ENCODE results near the gene NPVF.

Gene NPVF

GRCh38 chr7:25207887-25208286 lies 20.4 kb downstream of the NPVF start:
- Histone ChIP-seq H3K27ac (ENCODE audit: low read depth, low read length) (no peak overlapping the region), H3K9ac (ENCODE audit: low read length in 5 of 5) (no peak overlapping the region), H3K4me3 (ENCODE audit: low read depth in 1 of 5, low read length in 5 of 5) (no peak overlapping the region), H3K4me1 (ENCODE audit: control insufficient read depth in 5 of 5, insufficient read depth in 5 of 5, low read length in 5 of 5) (no peaks in the 10 kb centered on the region), H3K36me3 (ENCODE audit: control insufficient read depth in 5 of 5, insufficient read depth in 5 of 5, low read length in 5 of 5) (no peaks in the 10 kb centered on the region), H3K27me3 (ENCODE audit: control insufficient read depth in 5 of 5, insufficient read depth in 4 of 5, low read length in 5 of 5) (peaks cover 0 to 4% (median 0%) of the 10 kb centered on the region in 5 donors), H3K9me3 (ENCODE audit: control insufficient read depth in 5 of 5, low read length in 5 of 5) (peaks cover 0 to 7% (median 0%) of the 10 kb centered on the region in 5 donors)

- peaks cover 0 to 4% (median 0%) of the 10 kb centered on the region in 5 donors for H3K27me3 ChIP-seq (ENCODE audit: control insufficient read depth in 5 of 5, insufficient read depth in 4 of 5, low read length in 5 of 5)
- H3K4me3 ChIP-seq (ENCODE audit: low read depth in 1 of 5, low read length in 5 of 5) = no peak overlapping the region
- H3K36me3 ChIP-seq (ENCODE audit: control insufficient read depth in 5 of 5, insufficient read depth in 5 of 5, low read length in 5 of 5) = no peaks in the 10 kb centered on the region
- H3K9ac ChIP-seq (ENCODE audit: low read length in 5 of 5) = no peak overlapping the region
- no peaks in the 10 kb centered on the region for H3K4me1 ChIP-seq (ENCODE audit: control insufficient read depth in 5 of 5, insufficient read depth in 5 of 5, low read length in 5 of 5)
- H3K27ac ChIP-seq (ENCODE audit: low read depth, low read length) = no peak overlapping the region
- peaks cover 0 to 7% (median 0%) of the 10 kb centered on the region in 5 donors for H3K9me3 ChIP-seq (ENCODE audit: control insufficient read depth in 5 of 5, low read length in 5 of 5)
Measured at GRCh38 chr7:25206765-25207164, 21.5 kb downstream of the NPVF start.

- H3K27me3 ChIP-seq (ENCODE audit: control insufficient read depth in 5 of 5, insufficient read depth in 4 of 5, low read length in 5 of 5) = no peaks in the 10 kb centered on the region
- H3K4me3 ChIP-seq (ENCODE audit: low read depth in 1 of 5, low read length in 5 of 5) = no peak overlapping the region
- H3K9me3 ChIP-seq (ENCODE audit: control insufficient read depth in 5 of 5, low read length in 5 of 5) = peaks cover 0 to 8% (median 5%) of the 10 kb centered on the region in 5 donors
- no peak overlapping the region for H3K27ac ChIP-seq (ENCODE audit: low read depth, low read length)
- peaks cover 0 to 7% (median 4%) of the 10 kb centered on the region in 5 donors for H3K4me1 ChIP-seq (ENCODE audit: control insufficient read depth in 5 of 5, insufficient read depth in 5 of 5, low read length in 5 of 5)
- H3K36me3 ChIP-seq (ENCODE audit: control insufficient read depth in 5 of 5, insufficient read depth in 5 of 5, low read length in 5 of 5) = no peaks in the 10 kb centered on the region
- H3K9ac ChIP-seq (ENCODE audit: low read length in 5 of 5) = no peak overlapping the region
Measured at GRCh38 chr7:25196132-25196896, 32.0 kb downstream of the NPVF start.

- H3K9ac ChIP-seq (ENCODE audit: low read length in 5 of 5) = no peak overlapping the region
- peaks cover 0 to 7% (median 4%) of the 10 kb centered on the region in 5 donors for H3K4me1 ChIP-seq (ENCODE audit: control insufficient read depth in 5 of 5, insufficient read depth in 5 of 5, low read length in 5 of 5)
- no peaks in the 10 kb centered on the region for H3K36me3 ChIP-seq (ENCODE audit: control insufficient read depth in 5 of 5, insufficient read depth in 5 of 5, low read length in 5 of 5)
- H3K4me3 ChIP-seq (ENCODE audit: low read depth in 1 of 5, low read length in 5 of 5) = no peak overlapping the region
- H3K27ac ChIP-seq (ENCODE audit: low read depth, low read length) = no peak overlapping the region
- H3K27me3 ChIP-seq (ENCODE audit: control insufficient read depth in 5 of 5, insufficient read depth in 4 of 5, low read length in 5 of 5) = no peaks in the 10 kb centered on the region
- H3K9me3 ChIP-seq (ENCODE audit: control insufficient read depth in 5 of 5, low read length in 5 of 5) = peaks cover 0 to 8% (median 5%) of the 10 kb centered on the region in 5 donors
Measured at GRCh38 chr7:25194036-25194435, 34.2 kb downstream of the NPVF start.

GRCh38 chr7:25192043-25192442 lies 36.2 kb downstream of the NPVF start:
- Histone ChIP-seq H3K27ac (ENCODE audit: low read depth, low read length) (no peak overlapping the region), H3K4me1 (ENCODE audit: control insufficient read depth in 5 of 5, insufficient read depth in 5 of 5, low read length in 5 of 5) (peaks cover 0 to 7% (median 4%) of the 10 kb centered on the region in 5 donors), H3K9ac (ENCODE audit: low read length in 5 of 5) (no peak overlapping the region), H3K4me3 (ENCODE audit: low read depth in 1 of 5, low read length in 5 of 5) (no peak overlapping the region), H3K36me3 (ENCODE audit: control insufficient read depth in 5 of 5, insufficient read depth in 5 of 5, low read length in 5 of 5) (no peaks in the 10 kb centered on the region), H3K9me3 (ENCODE audit: control insufficient read depth in 5 of 5, low read length in 5 of 5) (peaks cover 0 to 8% (median 5%) of the 10 kb centered on the region in 5 donors), H3K27me3 (ENCODE audit: control insufficient read depth in 5 of 5, insufficient read depth in 4 of 5, low read length in 5 of 5) (no peaks in the 10 kb centered on the region)

GRCh38 chr7:25189197-25189596 lies 39.1 kb downstream of the NPVF start:
- no peaks in the 10 kb centered on the region for H3K27me3 ChIP-seq (ENCODE audit: control insufficient read depth in 5 of 5, insufficient read depth in 4 of 5, low read length in 5 of 5)
- no peaks in the 10 kb centered on the region for H3K4me1 ChIP-seq (ENCODE audit: control insufficient read depth in 5 of 5, insufficient read depth in 5 of 5, low read length in 5 of 5)
- no peak overlapping the region for H3K9ac ChIP-seq (ENCODE audit: low read length in 5 of 5)
- no peak overlapping the region for H3K27ac ChIP-seq (ENCODE audit: low read depth, low read length)
- no peaks in the 10 kb centered on the region for H3K36me3 ChIP-seq (ENCODE audit: control insufficient read depth in 5 of 5, insufficient read depth in 5 of 5, low read length in 5 of 5)
- H3K9me3 ChIP-seq (ENCODE audit: control insufficient read depth in 5 of 5, low read length in 5 of 5) = no peaks in the 10 kb centered on the region
- H3K4me3 ChIP-seq (ENCODE audit: low read depth in 1 of 5, low read length in 5 of 5) = no peak overlapping the region

GRCh38 chr7:25187932-25188331 lies 40.4 kb downstream of the NPVF start:
- Histone ChIP-seq H3K27me3 (ENCODE audit: control insufficient read depth in 5 of 5, insufficient read depth in 4 of 5, low read length in 5 of 5) (no peaks in the 10 kb centered on the region), H3K36me3 (ENCODE audit: control insufficient read depth in 5 of 5, insufficient read depth in 5 of 5, low read length in 5 of 5) (no peaks in the 10 kb centered on the region), H3K9ac (ENCODE audit: low read length in 5 of 5) (no peak overlapping the region), H3K4me3 (ENCODE audit: low read depth in 1 of 5, low read length in 5 of 5) (no peak overlapping the region), H3K9me3 (ENCODE audit: control insufficient read depth in 5 of 5, low read length in 5 of 5) (no peaks in the 10 kb centered on the region), H3K27ac (ENCODE audit: low read depth, low read length) (no peak overlapping the region), H3K4me1 (ENCODE audit: control insufficient read depth in 5 of 5, insufficient read depth in 5 of 5, low read length in 5 of 5) (no peaks in the 10 kb centered on the region)

GRCh38 chr7:25186436-25186835 lies 41.9 kb downstream of the NPVF start:
- H3K9me3 ChIP-seq (ENCODE audit: control insufficient read depth in 5 of 5, low read length in 5 of 5) = no peaks in the 10 kb centered on the region
- no peak overlapping the region for H3K9ac ChIP-seq (ENCODE audit: low read length in 5 of 5)
- H3K27me3 ChIP-seq (ENCODE audit: control insufficient read depth in 5 of 5, insufficient read depth in 4 of 5, low read length in 5 of 5) = no peaks in the 10 kb centered on the region
- no peak overlapping the region for H3K4me3 ChIP-seq (ENCODE audit: low read depth in 1 of 5, low read length in 5 of 5)
- H3K27ac ChIP-seq (ENCODE audit: low read depth, low read length) = no peak overlapping the region
- no peaks in the 10 kb centered on the region for H3K36me3 ChIP-seq (ENCODE audit: control insufficient read depth in 5 of 5, insufficient read depth in 5 of 5, low read length in 5 of 5)
- no peaks in the 10 kb centered on the region for H3K4me1 ChIP-seq (ENCODE audit: control insufficient read depth in 5 of 5, insufficient read depth in 5 of 5, low read length in 5 of 5)

GRCh38 chr7:25181532-25181931 lies 46.8 kb downstream of the NPVF start:
- Histone ChIP-seq H3K4me3 (ENCODE audit: low read depth in 1 of 5, low read length in 5 of 5) (no peak overlapping the region), H3K4me1 (ENCODE audit: control insufficient read depth in 5 of 5, insufficient read depth in 5 of 5, low read length in 5 of 5) (peaks cover 0 to 16% (median 13%) of the 10 kb centered on the region in 5 donors), H3K36me3 (ENCODE audit: control insufficient read depth in 5 of 5, insufficient read depth in 5 of 5, low read length in 5 of 5) (no peaks in the 10 kb centered on the region), H3K9me3 (ENCODE audit: control insufficient read depth in 5 of 5, low read length in 5 of 5) (no peaks in the 10 kb centered on the region), H3K27me3 (ENCODE audit: control insufficient read depth in 5 of 5, insufficient read depth in 4 of 5, low read length in 5 of 5) (no peaks in the 10 kb centered on the region), H3K9ac (ENCODE audit: low read length in 5 of 5) (no peak overlapping the region), H3K27ac (ENCODE audit: low read depth, low read length) (no peak overlapping the region)

- Histone ChIP-seq H3K9me3 (ENCODE audit: control insufficient read depth in 5 of 5, low read length in 5 of 5) (no peaks in the 10 kb centered on the region), H3K9ac (ENCODE audit: low read length in 5 of 5) (peak overlapping the region in 3 of 5 donors; percentile 31 to 71 (median 66)), H3K4me3 (ENCODE audit: low read depth in 1 of 5, low read length in 5 of 5) (peak overlapping the region in 4 of 5 donors; percentile 77 to 91 (median 83)), H3K36me3 (ENCODE audit: control insufficient read depth in 5 of 5, insufficient read depth in 5 of 5, low read length in 5 of 5) (no peaks in the 10 kb centered on the region), H3K27me3 (ENCODE audit: control insufficient read depth in 5 of 5, insufficient read depth in 4 of 5, low read length in 5 of 5) (no peaks in the 10 kb centered on the region), H3K27ac (ENCODE audit: low read depth, low read length) (no peak overlapping the region), H3K4me1 (ENCODE audit: control insufficient read depth in 5 of 5, insufficient read depth in 5 of 5, low read length in 5 of 5) (peaks cover 0 to 16% (median 13%) of the 10 kb centered on the region in 5 donors)
Measured at GRCh38 chr7:25180946-25181345, 47.3 kb downstream of the NPVF start.

Data from subcutaneous abdominal adipose tissue (tissue), 5 donors.